NCI-H1105 (cell line): ENCODE measurements around the gene WRNIP1.
"Not testable (repeated sequence)": the region's sequence is repeated elsewhere in the genome, so short reads cannot be mapped to it uniquely, and the experiment has no call there.

Source experiments
- DNase-seq: peaks from one replicate; lab custom pipeline; 2025; lab: John Stamatoyannopoulos, UW

The WRNIP1 gene

DNA sequence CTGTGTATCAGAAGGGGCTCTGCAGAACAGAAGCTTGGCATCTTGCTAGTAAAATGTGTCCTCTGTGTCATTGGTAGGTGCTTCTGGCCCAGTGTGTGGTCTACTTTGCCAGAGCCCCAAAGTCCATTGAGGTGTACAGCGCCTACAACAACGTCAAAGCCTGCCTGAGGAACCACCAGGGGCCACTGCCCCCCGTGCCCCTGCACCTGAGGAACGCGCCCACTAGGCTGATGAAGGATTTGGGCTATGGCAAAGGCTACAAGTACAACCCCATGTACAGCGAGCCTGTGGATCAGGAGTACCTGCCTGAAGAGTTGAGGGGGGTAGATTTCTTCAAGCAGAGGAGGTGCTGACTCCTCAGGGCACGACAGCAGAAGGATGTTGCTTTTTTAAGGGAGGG is 19.7 kb downstream of the WRNIP1 start:
- DNase-seq: no peak

DNA sequence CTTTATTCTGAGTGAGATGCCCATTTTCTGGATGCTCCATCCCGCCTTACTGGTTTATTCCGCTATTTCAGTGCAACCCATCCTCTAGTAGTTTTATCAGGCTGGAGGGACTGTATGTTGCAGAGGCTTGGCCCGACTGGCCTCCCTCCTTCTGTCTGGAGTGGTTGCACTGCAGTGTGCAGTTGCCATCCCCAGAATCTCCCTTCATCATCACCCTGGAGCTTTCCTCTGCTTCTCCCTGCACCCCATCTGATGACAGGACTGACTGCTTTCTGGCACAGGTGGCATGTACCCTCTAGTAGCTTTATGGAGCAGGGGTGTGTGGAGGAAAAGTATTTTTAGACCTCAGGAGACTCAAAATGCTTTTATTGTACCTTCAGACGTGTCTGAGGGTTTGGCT is 21.1 kb downstream of the WRNIP1 start:
- DNase-seq: no peak

DNA sequence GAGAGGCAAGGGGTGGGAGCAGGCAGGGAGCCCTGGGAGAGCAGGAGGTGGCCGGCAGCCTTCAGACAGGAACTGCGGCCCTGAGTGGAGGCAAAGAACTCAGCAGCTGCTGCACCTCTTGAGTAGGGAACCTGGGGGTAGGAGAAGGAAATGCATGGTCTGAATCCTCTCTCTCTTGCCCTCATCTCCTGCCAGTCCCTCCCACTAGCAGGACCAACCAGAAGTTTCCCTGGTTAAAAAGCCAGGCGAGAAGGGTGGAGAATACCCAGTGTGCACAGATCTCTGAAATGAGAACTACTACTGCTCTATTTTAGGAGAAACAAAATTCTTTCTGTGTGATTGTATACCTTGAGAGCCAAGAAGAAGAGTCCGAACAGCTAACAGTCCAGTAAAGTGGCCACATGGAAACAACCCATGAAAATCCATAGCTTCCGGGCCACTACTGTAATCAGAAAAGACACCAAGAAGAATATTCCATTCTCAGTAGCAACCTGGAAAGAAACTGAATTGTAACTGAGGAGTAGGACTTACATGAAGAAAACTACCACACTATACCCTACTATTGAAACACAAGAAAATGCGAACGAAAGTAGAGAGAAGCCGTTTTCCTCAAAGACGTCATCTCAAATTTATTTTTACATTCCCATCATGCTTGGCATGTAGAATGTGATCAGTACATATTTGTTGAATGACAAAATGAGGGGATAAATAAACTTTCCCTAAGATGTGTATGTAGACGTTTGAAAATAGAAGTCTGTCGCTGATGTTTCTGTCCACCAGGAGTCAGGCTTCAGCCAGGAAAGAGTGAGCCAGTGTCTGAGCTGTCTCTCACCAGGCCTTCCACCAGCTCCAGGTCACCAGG is 25.6 kb downstream of the WRNIP1 start:
- DNase-seq: no peak

DNA sequence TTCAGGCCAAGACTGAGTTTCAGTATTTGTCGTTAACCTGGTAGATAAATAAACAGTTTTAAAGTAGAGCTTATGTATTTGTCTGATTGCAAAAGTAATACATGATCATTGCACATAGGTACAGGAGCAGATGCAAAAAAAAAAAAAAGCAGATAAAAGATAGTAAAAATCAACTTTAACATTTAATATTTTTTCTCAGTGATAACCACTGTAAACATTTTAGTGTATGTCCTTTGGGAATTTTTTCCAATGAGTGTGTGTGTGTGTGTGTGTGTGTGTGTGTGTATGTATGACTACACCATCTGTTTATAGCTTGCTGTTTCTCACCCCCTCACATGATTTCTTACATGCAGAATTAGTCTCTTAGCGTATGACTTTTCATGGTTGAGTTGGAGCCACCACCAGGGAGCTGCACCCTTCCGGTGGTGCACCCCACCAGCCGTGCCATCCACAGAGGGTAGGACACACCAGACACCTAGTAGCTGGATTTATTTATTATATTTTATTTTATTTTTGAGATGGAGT is 26.3 kb downstream of the WRNIP1 start:
- no peak for DNase-seq

DNA sequence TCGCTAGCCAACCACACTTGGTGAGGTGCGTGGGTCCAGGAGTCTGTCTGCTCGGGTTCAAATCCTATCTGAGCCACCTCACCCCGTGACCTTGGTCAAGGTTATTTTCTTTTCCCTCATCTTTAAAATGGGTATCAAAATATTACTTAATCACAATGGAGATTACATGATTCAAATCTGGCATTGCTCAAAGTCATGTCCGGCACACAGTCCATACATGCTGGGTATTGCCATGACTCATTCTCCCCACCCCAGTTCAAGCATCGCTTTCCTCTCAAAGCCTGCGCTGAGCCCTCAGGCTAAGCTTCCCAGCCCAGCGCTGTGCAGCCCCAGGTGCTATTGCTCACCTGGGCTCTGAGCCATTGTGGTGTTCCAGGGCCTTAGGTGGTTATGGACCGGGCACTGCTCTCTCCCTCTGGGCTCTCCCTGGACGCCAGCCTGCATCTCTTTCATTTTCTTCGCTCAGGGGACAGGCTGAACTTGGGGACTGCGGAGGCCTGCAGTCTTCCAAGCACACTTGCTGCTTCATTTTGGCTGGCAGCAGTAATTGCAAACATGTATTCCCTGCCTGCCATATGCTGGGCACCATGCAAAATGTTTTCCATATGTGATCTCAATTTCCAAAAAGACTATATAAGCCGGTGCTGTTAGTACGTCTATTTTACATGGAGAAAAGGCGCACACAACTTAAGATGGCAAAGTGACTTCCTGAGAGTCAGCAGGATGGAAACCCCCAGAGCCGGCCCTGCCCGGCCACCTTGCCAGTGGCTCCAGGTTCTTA is 27.3 kb downstream of the WRNIP1 start:
- no peak for DNase-seq

DNA sequence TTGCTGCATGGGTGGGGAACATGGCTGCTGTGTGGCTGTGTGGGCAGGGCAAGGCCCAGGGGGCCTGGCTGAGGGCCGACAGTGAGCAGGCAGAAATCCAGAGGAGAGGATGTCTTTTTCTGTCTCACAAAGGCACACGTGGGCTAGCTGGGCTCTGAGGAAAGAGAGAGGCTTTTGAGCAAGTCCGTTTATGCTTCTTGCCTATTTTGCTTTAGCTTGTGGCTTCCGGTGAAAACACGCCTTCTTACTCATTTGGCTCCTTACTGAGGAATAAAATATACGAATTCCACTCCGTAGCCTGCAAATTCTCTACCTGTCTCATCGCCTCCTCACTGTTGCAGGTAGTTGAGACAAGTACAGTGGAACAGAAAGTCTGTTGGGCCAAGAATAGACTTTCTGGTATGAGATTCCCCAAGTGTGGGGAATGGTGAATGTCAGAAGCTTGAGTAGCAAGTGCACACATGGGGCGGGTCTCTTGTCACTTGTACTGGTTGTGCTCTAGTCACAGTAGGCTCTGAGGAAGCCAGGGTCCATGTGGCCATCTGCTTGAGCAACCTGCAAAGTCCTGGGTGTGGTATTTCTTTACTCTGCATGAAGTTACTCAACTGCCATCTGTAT is 28.4 kb downstream of the WRNIP1 start:
- no peak for DNase-seq

DNA sequence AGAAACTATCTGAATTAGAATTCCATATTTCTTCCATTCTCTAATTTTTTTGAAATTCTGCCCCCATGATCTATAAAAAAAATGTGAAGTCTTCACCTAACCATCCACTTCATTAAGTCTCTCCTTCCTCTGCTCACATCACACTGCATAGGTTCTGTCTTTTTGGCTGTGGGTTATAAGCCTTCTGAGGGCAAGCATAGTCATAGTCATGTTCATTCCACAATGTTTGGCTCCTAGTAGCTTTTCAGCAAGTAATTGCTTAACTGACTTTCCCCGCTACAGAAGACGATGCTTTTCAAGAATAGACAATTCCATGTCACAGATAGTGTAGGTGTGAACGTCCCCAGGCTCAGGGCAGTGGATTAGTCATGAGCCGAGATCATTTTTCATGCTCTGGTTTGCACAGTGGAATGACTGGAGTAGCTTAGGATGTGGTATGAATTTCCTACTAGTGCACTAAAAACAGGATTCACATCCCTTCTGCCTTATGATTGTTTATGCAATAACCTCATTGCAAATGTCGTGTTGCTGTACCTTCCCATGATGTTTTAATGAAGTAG is 29.1 kb downstream of the WRNIP1 start:
- no peak for DNase-seq

DNA sequence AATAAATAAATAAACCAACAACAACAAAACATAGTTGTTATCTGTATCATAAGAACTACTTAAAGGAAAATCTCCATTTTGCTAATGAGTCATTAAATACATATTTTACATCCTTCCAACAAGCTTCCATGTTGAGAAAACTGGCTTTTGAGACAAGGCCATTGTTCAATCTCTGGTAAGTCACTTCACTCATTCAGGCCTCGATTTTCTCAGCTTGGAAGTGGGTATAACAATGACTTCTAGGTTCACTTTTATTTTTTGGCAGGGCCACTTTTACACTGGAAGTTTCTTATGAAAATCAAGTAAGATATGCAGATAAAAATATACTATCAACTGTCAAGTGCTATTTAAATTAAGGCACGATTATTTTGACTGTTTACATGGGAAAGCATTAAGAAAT is 30.0 kb downstream of the WRNIP1 start:
- DNase-seq: no peak

DNA sequence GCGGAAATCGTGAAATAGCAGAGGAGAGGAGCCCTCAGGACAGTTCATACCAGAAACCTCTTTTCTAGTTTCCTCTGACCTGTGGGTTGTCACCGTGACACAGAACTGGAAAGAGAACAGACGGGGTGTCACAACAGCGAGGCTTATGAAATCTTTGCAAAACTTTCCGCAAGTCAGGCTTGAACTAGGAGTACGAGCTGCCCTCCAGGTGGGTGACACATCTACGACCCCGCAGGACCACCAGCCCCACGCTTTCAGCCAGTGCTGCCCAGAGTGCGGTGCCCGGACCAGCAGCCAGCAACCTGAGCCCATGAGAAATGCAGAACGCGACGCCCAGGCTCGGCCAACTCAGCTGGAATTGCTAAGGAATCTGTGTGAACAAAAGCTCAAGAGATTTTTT is 30.8 kb downstream of the WRNIP1 start:
- no peak for DNase-seq

DNA sequence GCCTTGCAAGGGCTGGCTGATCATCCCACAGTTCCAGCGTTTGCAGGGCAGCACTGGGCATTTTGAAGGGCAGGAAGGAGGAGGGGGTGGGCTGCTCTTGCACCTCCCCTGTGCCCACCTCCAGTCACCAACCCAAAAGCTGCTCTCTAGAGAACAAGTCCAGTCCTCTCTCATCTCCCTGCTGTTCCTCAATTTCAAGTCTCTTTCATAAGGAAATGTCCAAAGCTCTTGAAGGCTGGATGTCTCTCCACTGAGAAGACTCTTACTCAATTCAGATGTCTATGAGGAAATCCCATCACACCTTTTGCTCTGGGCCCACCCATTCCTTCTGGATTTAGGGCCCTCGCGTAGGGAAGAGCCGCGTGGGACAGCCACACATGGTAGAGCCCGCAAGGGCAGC is 31.7 kb downstream of the WRNIP1 start:
- DNase-seq: no peak

DNA sequence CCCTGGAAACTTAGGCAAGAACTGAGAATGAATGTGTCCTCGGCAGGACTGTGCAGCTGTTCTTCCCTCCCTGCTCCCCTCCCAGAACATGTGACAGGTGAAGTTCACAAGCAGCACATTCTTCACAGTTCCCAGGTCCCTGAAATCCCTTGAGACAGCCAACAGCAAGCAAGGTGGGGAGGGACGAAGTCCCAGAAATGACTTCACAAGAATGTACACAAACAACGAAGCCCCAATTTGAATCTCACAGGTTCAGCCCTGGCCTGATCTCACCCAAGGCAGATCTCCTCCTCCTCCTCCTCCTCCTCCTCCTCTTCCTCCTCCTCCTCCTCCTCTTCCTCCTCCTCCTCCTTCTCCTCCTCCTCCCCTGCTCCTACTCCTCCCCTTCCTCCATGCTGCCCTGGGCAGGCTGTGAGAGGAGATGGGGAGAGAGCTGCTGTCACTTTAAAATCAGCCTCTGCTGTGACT is 32.4 kb downstream of the WRNIP1 start:
- no peak for DNase-seq

DNA sequence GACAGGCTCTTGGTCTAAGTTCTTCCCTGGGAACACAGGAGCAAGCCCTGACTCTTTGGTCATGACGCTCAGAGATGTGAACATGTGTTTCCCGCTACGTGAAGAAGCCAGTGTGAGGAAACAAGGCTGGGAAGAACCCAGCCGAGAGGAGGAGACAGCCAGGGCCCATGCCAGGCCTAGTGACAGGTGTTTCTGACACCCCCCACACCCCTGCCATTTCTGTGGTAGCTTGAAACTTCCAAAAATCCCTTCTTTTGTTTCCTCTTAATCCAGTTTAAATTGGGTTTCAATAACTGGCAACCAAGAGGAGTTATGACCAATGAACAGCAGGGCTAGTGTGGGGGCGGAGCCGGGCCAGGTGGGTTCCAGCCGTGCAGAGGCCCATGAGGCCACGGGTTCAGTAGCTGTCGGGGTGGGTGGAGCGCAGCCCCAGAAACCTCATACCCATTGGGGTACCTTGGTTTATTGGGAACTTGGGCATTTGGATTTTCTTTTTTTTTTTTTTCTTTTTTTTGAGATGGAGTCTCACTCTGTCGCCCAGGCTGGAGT is 33.5 kb downstream of the WRNIP1 start:
- DNase-seq: no peak

DNA sequence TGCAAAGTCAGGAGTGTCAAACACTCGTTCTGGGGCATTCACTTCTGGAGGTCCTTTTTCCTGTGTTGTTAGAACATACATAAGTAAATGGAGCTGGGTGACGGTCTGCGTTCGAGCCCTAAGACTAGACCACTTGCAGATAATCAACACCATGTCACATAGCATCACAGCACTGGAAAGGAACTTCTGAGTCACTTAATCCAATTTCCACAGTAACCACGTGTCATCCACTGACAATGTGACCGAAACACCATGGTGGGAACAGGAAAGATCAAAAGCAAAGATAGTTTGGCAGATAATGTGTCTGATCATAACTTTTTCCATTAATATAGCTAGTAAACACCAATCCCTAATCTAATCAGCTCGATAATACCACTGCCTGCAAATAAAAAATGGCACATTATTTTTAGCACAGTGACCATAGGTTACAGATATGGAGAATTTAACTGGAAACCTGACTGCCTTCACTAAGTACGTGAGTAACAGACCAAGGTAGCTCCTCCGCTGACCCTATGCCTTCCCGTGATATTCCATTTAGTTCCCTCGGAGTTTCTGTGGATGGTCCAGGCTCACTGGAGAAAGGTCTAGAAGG is 34.8 kb downstream of the WRNIP1 start:
- DNase-seq: no peak

DNA sequence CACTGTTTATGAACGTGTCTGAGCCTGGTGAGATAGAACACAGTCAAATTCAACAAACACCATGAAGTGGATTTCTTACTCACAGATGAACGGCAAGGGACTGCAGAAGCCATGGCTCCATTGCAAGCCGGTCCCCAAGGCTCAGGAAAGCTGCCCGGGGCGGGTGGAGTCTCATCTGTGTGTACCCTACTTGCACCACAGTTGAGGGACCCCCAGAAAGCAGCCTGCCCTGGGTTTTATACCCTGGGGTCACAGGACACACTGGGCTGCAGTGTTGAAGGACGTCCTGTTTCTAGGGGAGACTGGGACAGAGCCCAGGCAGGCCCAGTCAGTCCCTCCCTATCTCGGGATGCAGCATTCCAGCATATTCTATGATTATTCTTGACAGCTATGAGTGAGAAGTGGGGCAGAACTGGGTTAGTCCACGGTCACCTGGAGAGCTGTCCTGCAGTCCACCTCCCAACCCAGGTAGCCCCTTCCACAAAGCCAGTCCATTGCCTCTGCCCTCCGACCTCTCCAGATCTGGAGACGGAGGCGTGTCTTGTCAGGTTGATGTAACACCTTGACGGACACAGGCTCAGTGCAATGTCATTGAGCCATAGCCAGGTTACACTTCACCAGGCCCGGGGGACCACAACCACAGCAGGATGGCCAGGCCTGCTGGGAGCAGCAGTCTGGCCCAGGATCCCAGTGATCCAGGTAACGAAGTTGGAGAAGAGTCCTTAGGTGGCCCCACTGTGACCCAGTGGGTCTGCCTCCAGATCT is 35.5 kb downstream of the WRNIP1 start:
- no peak for DNase-seq

DNA sequence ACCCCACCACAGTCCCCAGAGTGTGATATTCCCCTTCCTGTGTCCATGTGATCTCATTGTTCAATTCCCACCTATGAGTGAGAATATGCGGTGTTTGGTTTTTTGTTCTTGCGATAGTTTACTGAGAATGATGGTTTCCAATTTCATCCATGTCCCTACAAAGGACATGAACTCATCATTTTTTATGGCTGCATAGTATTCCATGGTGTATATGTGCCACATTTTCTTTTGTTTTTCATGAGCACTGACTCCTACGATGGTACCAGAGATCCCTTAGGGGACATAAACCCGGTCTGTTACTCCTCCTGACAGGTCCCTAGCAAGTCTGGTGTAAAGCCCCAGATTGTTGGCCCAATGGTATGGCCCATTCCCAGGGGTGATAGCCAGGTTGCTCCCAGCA is 36.5 kb downstream of the WRNIP1 start:
- DNase-seq: not testable (repeated sequence)

DNA sequence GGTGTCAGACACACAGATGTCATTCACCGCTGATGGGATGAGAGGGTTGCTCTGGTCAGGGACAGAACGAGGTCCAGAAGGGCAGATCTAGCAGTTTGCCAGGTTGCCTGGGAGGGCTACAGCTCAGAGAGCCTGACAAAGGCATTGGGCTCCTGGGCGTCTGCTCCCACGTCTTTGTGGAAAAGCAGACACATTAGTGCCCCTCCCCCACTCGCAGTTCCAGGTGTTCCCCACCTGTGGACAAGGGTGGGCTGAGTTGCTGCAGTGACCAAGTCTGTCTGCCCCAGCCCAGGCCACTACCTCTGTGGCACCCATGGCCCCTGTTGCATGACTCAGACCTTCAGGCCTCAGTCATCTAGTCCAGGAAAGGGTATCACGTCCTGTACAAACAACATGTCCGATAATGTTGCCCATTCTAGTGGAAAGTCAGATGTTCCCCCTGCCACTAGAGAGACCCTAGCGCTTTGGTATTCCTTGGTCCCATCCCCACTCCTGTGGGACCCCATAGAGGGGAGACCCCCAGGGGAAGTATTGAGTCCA is 37.4 kb downstream of the WRNIP1 start:
- DNase-seq: no peak

DNA sequence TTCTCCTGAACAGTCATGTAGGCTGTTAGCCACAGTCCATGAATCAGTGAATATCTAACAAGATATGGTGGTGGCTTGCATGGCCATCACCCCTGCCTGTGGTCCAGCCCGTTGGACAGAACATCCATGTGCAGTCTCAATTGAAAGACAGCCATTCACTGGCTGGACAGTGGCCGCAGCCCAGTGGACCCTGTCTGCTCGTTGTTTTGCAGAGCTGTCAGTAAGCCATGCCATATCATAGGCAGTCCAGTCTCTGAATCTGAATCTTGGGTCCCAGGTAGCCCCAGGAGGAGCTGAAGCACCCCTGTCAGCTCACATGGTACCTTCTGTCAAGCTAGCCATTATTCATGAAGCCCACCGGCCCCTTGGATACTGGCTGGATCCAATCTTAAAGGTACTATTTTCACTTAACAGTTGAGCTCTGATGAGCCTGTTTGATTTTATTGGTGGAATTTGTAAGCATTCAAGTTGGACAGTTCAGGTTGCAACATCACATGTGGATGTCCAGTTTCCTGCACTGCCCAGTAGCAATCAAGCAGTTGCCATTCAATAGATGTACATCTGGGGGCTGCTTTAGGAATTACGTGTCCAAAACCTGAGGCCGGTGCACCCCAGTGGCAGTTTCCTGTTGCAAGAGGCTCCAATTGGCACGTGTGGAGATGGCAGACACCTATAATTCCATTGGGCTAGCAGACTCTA is 38.7 kb downstream of the WRNIP1 start:
- DNase-seq: no peak

DNA sequence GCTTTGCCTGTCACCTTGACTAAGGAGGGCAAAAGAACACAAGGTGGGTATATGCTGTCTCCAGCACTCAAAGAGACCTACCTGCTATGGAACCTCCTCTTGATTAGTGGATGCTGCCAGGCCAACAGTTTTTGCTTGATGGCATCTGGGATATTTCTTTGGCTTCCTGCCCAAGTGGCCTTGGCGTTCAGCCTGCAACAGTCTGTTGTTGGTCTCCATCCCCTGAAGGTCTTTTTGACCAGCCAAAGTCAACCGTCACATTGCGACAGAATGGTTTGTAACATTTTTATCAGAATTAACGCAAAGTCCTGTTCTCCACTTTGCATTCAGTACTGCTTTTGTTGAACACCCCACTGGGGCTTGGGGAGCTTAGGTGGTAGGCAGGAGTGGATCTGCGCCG is 39.3 kb downstream of the WRNIP1 start:
- DNase-seq: no peak

DNA sequence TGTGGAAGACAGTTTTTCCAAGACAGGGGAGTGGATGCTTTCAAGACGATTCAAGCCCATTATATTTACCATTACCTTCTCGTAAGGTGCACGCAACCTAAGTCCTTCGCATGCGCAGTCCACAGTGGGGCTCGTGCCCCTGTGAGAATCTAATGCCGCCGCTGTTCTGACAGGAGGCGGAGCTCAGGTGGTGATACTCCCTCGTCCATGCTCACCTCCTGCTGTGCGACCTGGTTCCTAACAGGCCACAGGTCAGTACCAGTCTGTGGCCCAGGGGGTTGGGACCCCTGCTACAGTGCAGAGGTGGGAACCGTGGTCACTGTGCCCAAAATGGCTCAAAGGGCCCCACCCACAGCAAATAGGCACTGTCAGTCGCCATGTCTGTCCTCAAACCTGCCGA is 39.8 kb downstream of the WRNIP1 start:
- no peak for DNase-seq

DNA sequence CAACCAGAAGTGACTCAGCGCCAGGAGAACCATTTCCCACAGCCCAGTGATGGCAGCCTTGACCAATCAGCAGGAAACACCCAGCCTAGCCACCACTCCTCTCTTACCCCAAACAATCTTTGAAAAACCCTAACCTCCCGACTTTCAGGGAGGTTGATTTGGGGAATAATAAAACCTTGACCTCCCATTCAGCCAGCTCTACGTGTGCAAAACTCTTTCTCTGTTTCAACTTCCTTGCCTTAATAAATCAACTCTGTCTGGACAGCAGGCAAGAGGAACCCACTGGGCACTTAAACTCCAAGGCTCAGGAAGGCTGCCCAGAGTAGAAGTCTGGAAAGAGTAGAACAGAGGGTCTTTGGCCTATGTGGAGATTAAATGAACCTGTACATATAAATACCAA is 41.5 kb downstream of the WRNIP1 start:
- no peak for DNase-seq
